GM06990 (cell line): ENCODE results near the gene PCDHB8.
"Not testable (repeated sequence)": the region's sequence is repeated elsewhere in the genome, so short reads cannot be mapped to it uniquely, and the experiment has no call there.

Experiments
- DNase-seq: peaks from one replicate; pipeline ENCODE4 v3.0.0-alpha.2; 2011; ENCODE audit not compliant: insufficient read length; ENCODE audit errors: extremely low read depth
- H3K27me3 ChIP-seq: replicated peaks from 2 replicates; pipeline ENCODE4 v1.6.0; 2011; ENCODE audit warnings: low read length; ENCODE audit not compliant: control insufficient read depth, insufficient read depth
- H3K36me3 ChIP-seq: 2 replicates; pipeline ENCODE4 v1.5.1; 2011; ENCODE audit warnings: low read length; ENCODE audit not compliant: control insufficient read depth, insufficient read depth
- H3K4me3 ChIP-seq: replicated peaks from 2 replicates; pipeline ENCODE4 v1.5.1; 2011; ENCODE audit warnings: low read depth, mild to moderate bottlenecking, control low read depth, low read length
- TF ChIP-seq, protein P1 (sequence below): IDR thresholded peaks from 2 replicates; pipeline ENCODE4 v1.5.1; 2011; ENCODE audit warnings: low read length, control low read depth, mild to moderate bottlenecking, inconsistent platforms; ENCODE audit not compliant: insufficient read depth, poor library complexity, severe bottlenecking

PCDHB8 gene

DNA sequence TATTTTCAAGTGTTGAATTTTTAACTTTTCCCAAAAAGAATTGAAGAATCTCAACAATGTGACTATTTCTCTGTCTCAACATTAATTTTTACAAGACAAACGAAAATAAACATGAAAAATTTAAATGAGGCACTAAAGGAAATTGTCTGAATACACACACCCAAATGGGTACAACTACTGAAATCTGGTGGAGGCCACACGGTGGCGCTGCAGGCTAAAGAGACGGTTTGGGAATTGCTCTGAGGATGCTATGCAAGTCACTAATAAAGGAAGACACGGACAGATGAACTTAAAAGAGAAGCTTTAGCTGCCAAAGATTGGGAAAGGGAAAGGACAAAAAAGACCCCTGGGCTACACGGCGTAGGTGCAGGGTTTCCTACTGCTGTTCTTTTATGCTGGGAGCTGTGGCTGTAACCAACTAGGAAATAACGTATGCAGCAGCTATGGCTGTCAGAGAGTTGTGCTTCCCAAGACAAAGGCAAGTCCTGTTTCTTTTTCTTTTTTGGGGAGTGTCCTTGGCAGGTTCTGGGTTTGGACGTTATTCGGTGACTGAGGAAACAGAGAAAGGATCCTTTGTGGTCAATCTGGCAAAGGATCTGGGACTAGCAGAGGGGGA is 14.6 kb downstream of the PCDHB8 start, which contains the start of gene PCDHB10:
TSS of gene PCDHB10 (plus strand) at position 244 of the 616 bp plus-strand sequence. CDS start at position 444, 200 bp downstream.
- TF ChIP-seq, protein P1, sequence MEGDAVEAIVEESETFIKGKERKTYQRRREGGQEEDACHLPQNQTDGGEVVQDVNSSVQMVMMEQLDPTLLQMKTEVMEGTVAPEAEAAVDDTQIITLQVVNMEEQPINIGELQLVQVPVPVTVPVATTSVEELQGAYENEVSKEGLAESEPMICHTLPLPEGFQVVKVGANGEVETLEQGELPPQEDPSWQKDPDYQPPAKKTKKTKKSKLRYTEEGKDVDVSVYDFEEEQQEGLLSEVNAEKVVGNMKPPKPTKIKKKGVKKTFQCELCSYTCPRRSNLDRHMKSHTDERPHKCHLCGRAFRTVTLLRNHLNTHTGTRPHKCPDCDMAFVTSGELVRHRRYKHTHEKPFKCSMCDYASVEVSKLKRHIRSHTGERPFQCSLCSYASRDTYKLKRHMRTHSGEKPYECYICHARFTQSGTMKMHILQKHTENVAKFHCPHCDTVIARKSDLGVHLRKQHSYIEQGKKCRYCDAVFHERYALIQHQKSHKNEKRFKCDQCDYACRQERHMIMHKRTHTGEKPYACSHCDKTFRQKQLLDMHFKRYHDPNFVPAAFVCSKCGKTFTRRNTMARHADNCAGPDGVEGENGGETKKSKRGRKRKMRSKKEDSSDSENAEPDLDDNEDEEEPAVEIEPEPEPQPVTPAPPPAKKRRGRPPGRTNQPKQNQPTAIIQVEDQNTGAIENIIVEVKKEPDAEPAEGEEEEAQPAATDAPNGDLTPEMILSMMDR = peak; percentile 31
- DNase-seq = no peak
- Histone ChIP-seq H3K36me3 (no peaks in the 10 kb centered on the region), H3K27me3 (no peaks in the 10 kb centered on the region), H3K4me3 (no peak within 1 kb of the TSS)

DNA sequence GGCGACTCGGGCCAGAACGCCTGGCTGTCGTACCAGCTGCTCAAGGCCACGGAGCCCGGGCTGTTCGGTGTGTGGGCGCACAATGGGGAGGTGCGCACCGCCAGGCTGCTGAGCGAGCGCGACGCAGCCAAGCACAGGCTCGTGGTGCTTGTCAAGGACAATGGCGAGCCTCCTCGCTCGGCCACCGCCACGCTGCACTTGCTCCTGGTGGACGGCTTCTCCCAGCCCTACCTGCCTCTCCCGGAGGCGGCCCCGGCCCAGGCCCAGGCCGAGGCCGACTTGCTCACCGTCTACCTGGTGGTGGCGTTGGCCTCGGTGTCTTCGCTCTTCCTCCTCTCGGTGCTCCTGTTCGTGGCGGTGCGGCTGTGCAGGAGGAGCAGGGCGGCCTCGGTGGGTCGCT is 16.7 kb downstream of the PCDHB8 start:
- not testable (repeated sequence) for H3K4me3 ChIP-seq, DNase-seq, H3K36me3 ChIP-seq, H3K27me3 ChIP-seq

DNA sequence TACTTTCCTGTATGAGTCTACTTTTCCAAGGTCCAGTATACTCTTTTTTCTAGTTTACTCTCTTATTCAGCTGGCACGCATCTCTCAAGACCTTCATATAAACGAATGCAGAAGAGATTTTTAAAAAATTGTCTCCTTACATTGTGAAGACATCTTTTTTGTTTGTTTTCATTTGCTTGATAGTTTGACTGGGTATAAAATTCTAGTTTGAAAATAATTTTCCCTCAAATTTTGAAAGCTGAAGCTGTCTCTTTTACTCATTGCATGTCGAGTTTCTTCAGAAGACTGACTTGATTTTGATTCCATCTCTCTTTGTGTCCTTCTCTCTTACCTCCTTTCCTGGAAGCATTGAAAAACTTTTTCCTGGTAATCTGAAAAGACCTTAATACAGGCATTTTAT is 18.8 kb downstream of the PCDHB8 start:
- Histone ChIP-seq H3K27me3 (no peaks in the 10 kb centered on the region), H3K36me3 (no peaks in the 10 kb centered on the region), H3K4me3 (no peak overlapping the region)
- TF ChIP-seq, protein P1 = no peak
- DNase-seq = no peak

DNA sequence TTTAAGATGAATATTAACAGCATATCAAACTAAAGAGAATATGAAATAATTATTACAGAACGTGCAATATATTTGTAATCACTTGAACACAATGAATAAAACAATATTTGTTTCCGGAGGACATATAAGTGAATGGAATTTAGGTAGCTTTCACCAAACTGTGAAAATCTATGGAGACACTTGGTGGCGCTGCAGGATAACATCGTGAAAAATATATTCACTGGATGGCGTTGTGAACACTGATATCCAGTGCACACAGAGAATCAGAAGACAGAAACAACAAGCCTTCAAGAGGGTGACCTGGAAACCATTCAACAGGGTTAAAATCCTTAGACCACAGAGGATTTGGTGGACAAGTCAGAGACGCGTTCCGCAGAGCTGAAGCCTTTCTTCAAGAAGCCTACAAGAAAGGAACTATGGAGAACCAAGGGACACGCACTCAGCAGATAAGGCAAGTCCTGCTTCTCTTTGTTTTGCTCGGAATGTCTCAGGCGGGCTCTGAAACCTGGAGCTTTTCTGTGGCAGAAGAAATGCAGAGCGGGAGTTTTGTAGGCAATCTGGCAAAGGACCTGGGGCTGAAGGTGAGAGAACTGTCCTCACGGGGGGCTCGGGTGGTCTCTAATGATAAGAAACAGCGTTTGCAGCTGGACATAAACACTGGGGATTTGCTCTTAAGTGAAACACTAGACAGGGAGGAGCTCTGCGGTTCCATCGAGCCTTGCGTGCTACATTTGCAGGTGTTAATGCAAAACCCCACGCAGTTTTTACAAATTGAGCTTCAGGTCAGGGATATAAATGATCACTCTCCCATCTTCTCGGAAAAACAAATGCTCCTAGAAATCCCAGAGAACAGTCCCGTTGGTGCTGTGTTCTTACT is 22.0 kb downstream of the PCDHB8 start, which contains the start of gene PCDHB11:
TSS of gene PCDHB11 (plus strand) at position 269 of the 877 bp plus-strand sequence. CDS start at position 417, 148 bp downstream.
- DNase-seq = no peak
- H3K4me3 ChIP-seq = no peak within 1 kb of the TSS

DNA sequence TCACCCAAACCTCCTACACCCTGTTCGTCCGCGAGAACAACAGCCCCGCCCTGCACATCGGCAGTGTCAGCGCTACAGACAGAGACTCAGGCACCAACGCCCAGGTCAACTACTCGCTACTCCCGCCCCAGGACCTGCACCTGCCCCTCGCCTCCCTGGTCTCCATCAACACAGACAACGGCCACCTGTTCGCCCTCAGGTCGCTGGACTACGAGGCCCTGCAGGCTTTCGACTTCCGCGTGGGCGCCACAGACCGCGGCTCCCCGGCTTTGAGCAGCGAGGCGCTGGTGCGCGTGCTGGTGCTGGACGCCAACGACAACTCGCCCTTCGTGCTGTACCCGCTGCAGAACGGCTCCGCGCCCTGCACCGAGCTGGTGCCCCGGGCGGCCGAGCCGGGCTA is 23.5 kb downstream of the PCDHB8 start:
- not testable (repeated sequence) for H3K36me3 ChIP-seq, DNase-seq, H3K27me3 ChIP-seq, H3K4me3 ChIP-seq

More for the DNA sequence above, 22.0 kb downstream of the PCDHB8 start, which contains the start of gene PCDHB11:
- TF ChIP-seq, protein P1 = peak; percentile 5
- Histone ChIP-seq H3K36me3 (no peaks in the 10 kb centered on the region), H3K27me3 (no peaks in the 10 kb centered on the region)

DNA sequence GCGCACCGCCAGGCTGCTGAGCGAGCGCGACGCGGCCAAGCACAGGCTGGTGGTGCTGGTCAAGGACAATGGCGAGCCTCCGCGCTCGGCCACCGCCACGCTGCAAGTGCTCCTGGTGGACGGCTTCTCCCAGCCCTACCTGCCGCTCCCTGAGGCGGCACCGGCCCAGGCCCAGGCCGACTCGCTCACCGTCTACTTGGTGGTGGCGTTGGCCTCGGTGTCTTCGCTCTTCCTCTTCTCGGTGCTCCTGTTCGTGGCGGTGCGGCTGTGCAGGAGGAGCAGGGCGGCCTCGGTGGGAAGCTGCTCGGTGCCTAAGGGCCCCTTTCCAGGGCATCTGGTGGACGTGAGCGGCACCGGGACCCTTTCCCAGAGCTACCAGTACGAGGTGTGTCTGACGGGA is 24.1 kb downstream of the PCDHB8 start:
- H3K4me3 ChIP-seq, DNase-seq, H3K36me3 ChIP-seq, H3K27me3 ChIP-seq: not testable (repeated sequence)

DNA sequence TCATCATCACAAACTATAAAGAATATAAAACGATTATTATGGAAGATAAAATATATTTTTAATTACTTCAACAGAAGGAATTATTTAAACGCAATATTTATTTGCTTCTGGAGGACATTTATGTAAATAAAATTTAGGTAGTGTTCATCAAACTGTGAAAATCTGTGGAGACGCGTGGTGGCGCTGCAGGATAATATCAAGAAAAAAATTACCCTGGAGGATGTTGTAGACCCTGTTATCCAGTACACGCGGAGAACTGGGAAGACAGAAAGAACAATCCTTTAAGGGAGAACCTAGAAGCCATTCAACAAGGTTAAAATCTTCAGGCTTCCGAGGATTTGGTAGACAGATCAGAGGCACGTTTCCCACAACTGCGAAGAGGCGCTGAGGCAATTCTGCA is 30.9 kb downstream of the PCDHB8 start, which contains the start of gene PCDHB12:
TSS of gene PCDHB12 (plus strand) at position 242 of the 400 bp plus-strand sequence. CDS start 189 bp downstream, outside the sequence.
- DNase-seq = no peak
- TF ChIP-seq, protein P1 = no peak
- Histone ChIP-seq H3K36me3 (no peaks in the 10 kb centered on the region), H3K4me3 (no peak within 1 kb of the TSS), H3K27me3 (no peaks in the 10 kb centered on the region)

DNA sequence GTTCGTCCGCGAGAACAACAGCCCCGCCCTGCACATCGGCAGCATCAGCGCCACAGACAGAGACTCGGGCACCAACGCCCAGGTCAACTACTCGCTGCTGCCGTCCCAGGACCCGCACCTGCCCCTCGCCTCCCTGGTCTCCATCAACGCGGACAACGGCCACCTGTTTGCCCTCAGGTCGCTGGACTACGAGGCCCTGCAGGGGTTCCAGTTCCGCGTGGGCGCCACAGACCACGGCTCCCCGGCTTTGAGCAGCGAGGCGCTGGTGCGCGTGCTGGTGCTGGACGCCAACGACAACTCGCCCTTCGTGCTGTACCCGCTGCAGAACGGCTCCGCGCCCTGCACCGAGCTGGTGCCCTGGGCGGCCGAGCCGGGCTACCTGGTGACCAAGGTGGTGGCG is 32.7 kb downstream of the PCDHB8 start:
- H3K27me3 ChIP-seq, DNase-seq, H3K4me3 ChIP-seq, H3K36me3 ChIP-seq: not testable (repeated sequence)

DNA sequence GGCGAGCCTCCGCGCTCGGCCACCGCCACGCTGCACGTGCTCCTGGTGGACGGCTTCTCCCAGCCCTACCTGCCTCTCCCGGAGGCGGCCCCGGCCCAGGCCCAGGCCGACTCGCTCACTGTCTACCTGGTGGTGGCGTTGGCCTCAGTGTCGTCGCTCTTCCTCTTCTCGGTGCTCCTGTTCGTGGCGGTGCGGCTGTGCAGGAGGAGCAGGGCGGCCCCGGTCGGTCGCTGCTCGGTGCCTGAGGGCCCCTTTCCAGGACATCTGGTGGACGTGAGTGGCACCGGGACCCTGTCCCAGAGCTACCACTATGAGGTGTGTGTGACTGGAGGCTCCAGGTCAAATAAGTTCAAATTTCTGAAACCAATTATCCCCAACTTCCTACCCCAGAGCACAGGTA is 33.3 kb downstream of the PCDHB8 start:
- H3K36me3 ChIP-seq, DNase-seq, H3K4me3 ChIP-seq, H3K27me3 ChIP-seq: not testable (repeated sequence)
